Esophagus squamous epithelium (tissue), 5 donors: Measurements from ENCODE around the gene ZNF608. TPM values are rescaled to one million over a fixed set of nuclear protein-coding genes. Genes with fewer than 3 reads are reported as not detected.

ENCODE experiments used
- DNase-seq: peaks from one replicate; lab custom pipeline; 2025; lab: John Stamatoyannopoulos, UW
- H3K27ac ChIP-seq, 4 donors: fragments of 200-600 bp; sonication (generic); one replicate each; pipeline ENCODE4 v1.5.1; 2016 to 2019; ENCODE audit warnings: mild to moderate bottlenecking in 1 of 4
- H3K27me3 ChIP-seq, 4 donors: fragments of 200-600 bp; sonication (generic); 1 replicate in 3 of 4; 2 replicates in 1 of 4; pipeline versions ENCODE4 v1.5.1 to v1.6.0; 2017 to 2021; ENCODE audit warnings: antibody characterized with exemption in 1 of 4
- H3K36me3 ChIP-seq, 3 donors: fragments of 200-600 bp; sonication (generic); one replicate each; pipeline ENCODE4 v1.5.1; 2016 to 2019
- H3K4me1 ChIP-seq, 3 donors: fragments of 200-600 bp; sonication (generic); one replicate each; pipeline ENCODE4 v1.5.1; 2017 to 2019
- H3K4me3 ChIP-seq, 4 donors: fragments of 200-600 bp; sonication (generic); 1 replicate in 3 of 4; 2 replicates in 1 of 4; pipeline ENCODE4 v1.5.1; 2016 to 2019; ENCODE audit warnings: mild to moderate bottlenecking in 2 of 4, moderate library complexity in 1 of 4
- H3K9me3 ChIP-seq, 3 donors: fragments of 200-600 bp; sonication (generic); one replicate each; pipeline ENCODE4 v1.5.1; 2016 to 2019
- POLR2A ChIP-seq, 4 donors: fragments of 450-650 bp; IDR thresholded peaks; one replicate each; pipeline ENCODE4 v1.6.1; 2017; ENCODE audit warnings: antibody characterized with exemption in 4 of 4, mild to moderate bottlenecking in 4 of 4, moderate library complexity in 3 of 4
- WGBS, 2 donors: methylation state at CpG; one replicate each; pipeline ENCODE4 v1.1.5; 2018; 5-methylcytosine and 5-hydroxymethylcytosine counted together
- intact Hi-C: fragments of 100-400 bp; cut with DNase I; formaldehyde crosslinking; loops from one replicate; pipeline ENCODE4 v1.15.0; 2022
- total RNA-seq, 4 donors: library from RNA; depleted of rRNA; stranded (reverse); fragments of >200 nt; gene quantifications; one replicate each; pipeline ENCODE4 v1.1.0, GENCODE V29; 2016
- TF ChIP-seq, protein P1 (sequence below), 6 experiments: fragments of 450-650 bp in 4 of 6; fragments of 200-600 bp in 2 of 6; sonication (generic) in 2 of 6; IDR thresholded peaks; one replicate each; pipeline ENCODE4 v1.5.1; 2016 to 2019; ENCODE audit warnings: antibody characterized with exemption in 6 of 6, mild to moderate bottlenecking in 4 of 6, moderate library complexity in 4 of 6
- donor health status: DM: yes; HTN: yes; CAD: no.

ZNF608 gene
- total RNA-seq, 4 donors from 2014 or later, result 5.8 to 25.7 (median 10.4) TPM

DNA sequence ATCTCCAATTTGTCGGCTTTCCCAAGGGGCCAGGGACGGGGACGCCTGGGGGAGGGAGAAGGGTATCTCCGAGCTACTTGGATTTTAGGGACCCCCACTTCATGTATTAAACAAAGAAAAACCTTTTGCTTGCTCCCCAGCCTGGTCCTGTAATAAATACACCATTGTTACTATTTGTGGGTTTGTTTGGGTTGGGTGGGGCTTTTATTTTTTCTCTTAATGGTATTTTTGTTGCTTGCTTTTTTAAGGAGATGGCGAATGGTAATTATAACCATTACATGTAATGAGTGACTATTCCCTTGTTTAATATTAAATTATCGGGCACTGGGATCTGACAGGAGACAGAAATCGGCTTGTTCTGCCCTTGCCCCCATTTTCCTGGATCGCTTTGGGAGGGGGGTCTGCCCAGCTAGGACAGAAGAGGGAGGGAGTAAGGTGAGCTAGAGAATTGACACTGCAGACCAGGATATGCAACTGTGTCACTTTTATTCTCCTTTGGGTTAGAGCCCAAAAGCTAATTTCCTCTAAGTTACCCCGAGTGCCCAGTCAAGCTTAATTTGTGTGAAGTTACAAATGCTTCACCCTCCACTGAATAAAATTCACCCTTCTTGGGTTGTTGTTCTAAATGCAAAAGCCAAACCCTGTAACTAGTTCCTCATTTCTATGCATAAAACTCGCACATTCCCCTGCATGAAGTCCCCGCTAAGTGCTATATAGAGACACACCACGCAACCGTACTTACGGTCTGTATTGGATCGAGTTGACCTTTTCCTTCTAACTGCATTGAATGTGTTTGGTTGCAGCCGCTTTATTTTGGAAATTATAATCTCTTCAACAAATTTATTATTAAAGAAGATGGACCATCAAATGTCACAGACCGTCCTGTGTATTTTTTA is 1.6 kb upstream of the ZNF608 start:
- TF ChIP-seq, protein P1, sequence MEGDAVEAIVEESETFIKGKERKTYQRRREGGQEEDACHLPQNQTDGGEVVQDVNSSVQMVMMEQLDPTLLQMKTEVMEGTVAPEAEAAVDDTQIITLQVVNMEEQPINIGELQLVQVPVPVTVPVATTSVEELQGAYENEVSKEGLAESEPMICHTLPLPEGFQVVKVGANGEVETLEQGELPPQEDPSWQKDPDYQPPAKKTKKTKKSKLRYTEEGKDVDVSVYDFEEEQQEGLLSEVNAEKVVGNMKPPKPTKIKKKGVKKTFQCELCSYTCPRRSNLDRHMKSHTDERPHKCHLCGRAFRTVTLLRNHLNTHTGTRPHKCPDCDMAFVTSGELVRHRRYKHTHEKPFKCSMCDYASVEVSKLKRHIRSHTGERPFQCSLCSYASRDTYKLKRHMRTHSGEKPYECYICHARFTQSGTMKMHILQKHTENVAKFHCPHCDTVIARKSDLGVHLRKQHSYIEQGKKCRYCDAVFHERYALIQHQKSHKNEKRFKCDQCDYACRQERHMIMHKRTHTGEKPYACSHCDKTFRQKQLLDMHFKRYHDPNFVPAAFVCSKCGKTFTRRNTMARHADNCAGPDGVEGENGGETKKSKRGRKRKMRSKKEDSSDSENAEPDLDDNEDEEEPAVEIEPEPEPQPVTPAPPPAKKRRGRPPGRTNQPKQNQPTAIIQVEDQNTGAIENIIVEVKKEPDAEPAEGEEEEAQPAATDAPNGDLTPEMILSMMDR (IDR thresholded peaks at IDR 0.05), result no peak
- no peak for TF ChIP-seq POLR2A (IDR thresholded peaks at IDR 0.05)
- intact Hi-C loops, result loop anchor here (10.0 kb wide), 1 partner anchor 737 kb away; no protein-coding TSS in a partner anchor
- Histone ChIP-seq H3K4me1 (peaks cover 0 to 50% (median 12%) of the 10 kb centered on the region in 3 donors), H3K27ac (peak overlapping the region; percentile 80 to 96 (median 94)), H3K27me3 (no peaks in the 10 kb centered on the region), H3K9me3 (no peaks in the 10 kb centered on the region), H3K36me3 (no peaks in the 10 kb centered on the region), H3K4me3 (peak overlapping the region; percentile 37 to 78 (median 66))
- 2% methylated on average over 17 of the region's 17 CpGs for whole genome bisulfite sequencing, 2 donors
- DNase-seq, result no peak

DNA sequence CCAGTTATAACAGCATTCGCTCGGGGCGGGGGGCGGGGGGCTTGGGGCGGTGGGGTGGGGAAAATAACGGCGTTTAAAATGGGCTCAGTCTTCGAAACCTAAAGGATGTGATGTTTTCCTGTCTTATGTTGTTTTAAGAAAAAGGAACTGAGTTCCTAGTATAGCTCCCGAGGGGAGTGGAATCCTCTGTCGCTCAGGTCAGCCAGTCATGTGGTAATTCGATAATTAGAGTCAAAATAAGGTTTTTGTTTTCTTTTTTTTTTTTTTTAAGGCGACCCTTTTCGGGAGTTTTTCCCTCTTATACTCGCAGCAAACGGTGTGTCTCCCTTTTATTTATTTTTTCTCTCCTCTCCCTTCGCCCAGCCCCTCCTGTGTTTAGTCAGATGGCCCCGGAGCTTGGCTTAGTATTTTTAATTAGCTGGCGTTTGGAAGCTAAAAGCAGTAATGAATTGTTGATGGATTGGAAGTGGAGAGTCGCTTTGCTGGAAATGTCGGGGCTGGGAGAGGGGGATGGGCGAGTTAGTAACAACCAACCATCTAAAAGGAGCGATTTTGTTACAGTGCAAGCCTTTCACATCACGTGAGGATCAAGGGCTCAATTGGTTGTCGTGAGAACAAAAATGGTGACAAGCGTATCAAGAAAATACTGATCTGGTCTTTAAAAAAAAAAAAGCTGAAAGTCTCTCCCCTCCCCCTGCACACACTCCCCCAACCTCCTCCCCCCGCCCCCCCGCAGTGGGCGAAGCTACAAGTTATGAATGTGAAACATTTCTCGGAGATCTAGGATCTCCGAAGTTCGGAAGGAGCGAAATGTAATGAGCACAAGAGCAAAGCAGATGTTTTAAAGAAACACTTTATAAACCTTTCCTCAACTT is 714 bp upstream of the ZNF608 start:
- TF ChIP-seq, protein P1 (IDR thresholded peaks at IDR 0.05), result no peak
- TF ChIP-seq POLR2A (IDR thresholded peaks at IDR 0.05), result peak in 1 of 4 donors; percentile 25
- Histone ChIP-seq H3K9me3 (no peaks in the 10 kb centered on the region), H3K36me3 (no peaks in the 10 kb centered on the region), H3K27ac (peak overlapping the region; percentile 80 to 96 (median 94)), H3K4me1 (peaks cover 3 to 59% (median 18%) of the 10 kb centered on the region in 3 donors), H3K27me3 (no peaks in the 10 kb centered on the region), H3K4me3 (peak overlapping the region; percentile 37 to 78 (median 66))
- WGBS, 2 donors, result 0 to 1% methylated on average over 31 to 32 of the region's 32 CpGs
- intact Hi-C loops, result loop anchor here (10.0 kb wide), 1 partner anchor 738 kb away; no protein-coding TSS in a partner anchor
- peak; percentile 28 for DNase-seq

DNA sequence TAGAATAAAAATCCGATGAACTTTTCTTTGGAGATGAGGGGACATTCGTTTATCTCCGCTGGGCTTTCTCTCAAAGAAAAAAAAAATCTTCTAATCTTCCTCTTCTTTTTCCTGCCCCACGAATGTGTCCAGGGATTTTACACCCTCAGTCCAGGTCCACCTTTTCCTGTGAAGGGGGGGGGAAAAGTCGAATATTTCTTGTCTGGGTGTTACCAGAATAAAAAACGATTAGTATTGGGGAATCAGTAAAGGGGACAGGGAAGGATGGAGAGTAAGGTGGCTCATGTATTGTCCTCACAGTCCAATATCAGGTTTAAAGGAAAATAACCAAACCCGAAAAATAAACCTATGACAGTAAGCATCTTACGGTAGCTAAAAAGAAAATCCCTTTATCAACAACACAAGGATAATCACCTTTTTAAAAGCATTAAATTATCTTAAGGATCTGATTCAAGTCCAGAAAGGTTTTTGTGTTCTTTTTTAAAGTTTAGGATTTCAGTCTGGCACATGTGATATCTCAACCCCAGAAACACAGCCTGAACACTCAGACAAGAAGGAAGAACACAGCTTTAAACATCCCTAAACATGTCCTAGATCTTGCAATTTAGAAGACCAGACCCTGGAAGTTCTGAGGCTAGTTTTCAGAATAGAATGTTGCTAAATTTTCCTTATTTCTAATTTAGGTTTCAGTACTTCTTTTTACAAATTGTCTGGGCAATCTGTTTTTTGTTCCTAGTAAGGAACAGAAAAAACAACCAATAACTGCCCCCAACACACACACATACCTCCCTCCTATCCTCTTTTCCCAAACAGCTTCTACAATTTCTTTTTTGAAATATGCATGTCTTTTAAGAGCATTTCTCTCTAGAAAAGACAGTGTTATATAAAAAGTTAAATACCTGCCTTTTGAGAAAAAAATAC is 1.2 kb downstream of the ZNF608 start:
- H3K4me3 ChIP-seq, result peak overlapping the region; percentile 37 to 78 (median 66)
- H3K9me3 ChIP-seq, result no peaks in the 10 kb centered on the region
- peaks cover 10 to 78% (median 26%) of the 10 kb centered on the region in 3 donors for H3K4me1 ChIP-seq
- TF ChIP-seq, protein P1 (IDR thresholded peaks at IDR 0.05), result no peak
- TF ChIP-seq POLR2A (IDR thresholded peaks at IDR 0.05), result no peak
- H3K36me3 ChIP-seq, result no peaks in the 10 kb centered on the region
- 17 to 18% methylated on average over 8 of the region's 8 CpGs for WGBS, 2 donors
- intact Hi-C loops, result loop anchor here (10.0 kb wide), 1 partner anchor 740 kb away; no protein-coding TSS in a partner anchor
- H3K27me3 ChIP-seq, result no peaks in the 10 kb centered on the region
- no peak for DNase-seq
- peak overlapping the region; percentile 80 to 96 (median 94) for H3K27ac ChIP-seq

DNA sequence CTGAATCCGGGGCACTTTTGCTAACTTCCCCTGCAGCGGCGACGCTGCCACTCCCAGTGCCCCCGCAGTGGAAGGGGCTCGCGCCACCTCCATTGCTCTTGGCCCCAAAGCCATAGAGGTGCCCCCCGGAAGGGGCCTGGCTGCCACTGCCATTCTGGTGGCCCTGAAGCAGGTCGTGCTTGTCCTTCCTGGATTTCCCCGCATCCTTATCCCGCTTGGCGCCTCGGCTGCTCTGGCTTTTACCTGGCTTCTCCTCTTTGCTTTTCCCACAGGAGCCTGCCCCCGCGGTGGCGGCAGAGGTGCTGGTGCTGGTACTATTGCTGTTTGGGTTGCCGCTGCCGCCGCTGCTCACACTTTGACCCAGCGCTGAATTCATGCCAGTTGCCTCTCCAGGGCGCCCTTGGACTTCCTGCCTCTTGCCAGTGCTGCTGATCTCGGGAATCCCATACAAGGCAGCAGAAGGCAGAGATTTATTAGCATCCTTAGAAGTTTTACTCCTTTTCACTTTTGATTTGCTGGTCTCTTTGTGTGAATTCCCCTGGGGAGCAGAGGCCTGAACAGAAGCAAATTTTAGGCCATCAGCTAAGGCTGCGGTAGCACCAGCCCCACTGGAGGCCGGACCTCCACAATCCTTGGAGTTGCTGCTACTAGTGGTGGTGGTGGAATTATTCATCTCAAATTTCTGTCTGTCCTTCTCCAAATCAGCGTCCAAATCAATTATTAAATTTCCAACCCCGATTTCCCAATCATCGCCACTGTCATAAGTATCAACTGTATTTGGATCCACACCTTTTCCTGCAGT is 2.1 kb downstream of the ZNF608 start:
- H3K4me3 ChIP-seq, result peak overlapping the region; percentile 37 to 78 (median 66)
- DNase-seq, result no peak
- intact Hi-C loops, result loop anchor here (10.0 kb wide), 1 partner anchor 740 kb away; no protein-coding TSS in a partner anchor

More for the DNA sequence above, 2.1 kb downstream of the ZNF608 start:
- H3K27me3 ChIP-seq, result no peaks in the 10 kb centered on the region
- H3K36me3 ChIP-seq, result no peaks in the 10 kb centered on the region
- peaks cover 13 to 80% (median 30%) of the 10 kb centered on the region in 3 donors for H3K4me1 ChIP-seq
- H3K27ac ChIP-seq, result peak overlapping the region; percentile 80 to 96 (median 94)
- 5 to 7% methylated on average over 19 of the region's 27 CpGs for WGBS, 2 donors
- no peaks in the 10 kb centered on the region for H3K9me3 ChIP-seq
- TF ChIP-seq POLR2A (IDR thresholded peaks at IDR 0.05), result peak in 1 of 4 donors; percentile 0
- TF ChIP-seq, protein P1 (IDR thresholded peaks at IDR 0.05), result no peak
